ENCODE results near the gene FOXO4.

The FOXO4 gene

GRCh38 chrX:71095033-71095432, 618 bp upstream of the FOXO4 start:
- TF ChIP-seq FOXM1 (IDR thresholded peaks at IDR 0.05; ENCODE audit: borderline replicate concordance, low read depth) (no peak), REST (IDR thresholded peaks at IDR 0.05; ENCODE audit: low read depth) (no peak)

GRCh38 chrX:71095981-71096759, 519 bp downstream of the FOXO4 start:
- TF ChIP-seq FOXM1 (IDR thresholded peaks at IDR 0.05; ENCODE audit: borderline replicate concordance, low read depth) (no peak), MAX (IDR thresholded peaks at IDR 0.05) (0 out of 2 replicates have a peak, but pooled peaks have one; percentile 27)

GRCh38 chrX:71096760-71097032, 1.0 kb downstream of the FOXO4 start:
- TF ChIP-seq ZBTB7A (IDR thresholded peaks at IDR 0.05; ENCODE audit: low read depth) (no peak), USF1 (IDR thresholded peaks at IDR 0.05) (no peak), TEAD4 (IDR thresholded peaks at IDR 0.05) (no peak), EP300 (IDR thresholded peaks at IDR 0.05; ENCODE audit: borderline replicate concordance) (no peak), REST (IDR thresholded peaks at IDR 0.05; ENCODE audit: low read depth) (no peak)

- TF ChIP-seq RAD21 (IDR thresholded peaks at IDR 0.05; ENCODE audit: low read depth), result peak; percentile 49
- no peak for TF ChIP-seq CREB1 (IDR thresholded peaks at IDR 0.05; ENCODE audit: low read depth)
Measured at GRCh38 chrX:71098302-71098701, 2.7 kb downstream of the FOXO4 start.

- TF ChIP-seq TCF12 (IDR thresholded peaks at IDR 0.05; ENCODE audit: low read depth) (no peak), REST (IDR thresholded peaks at IDR 0.05; ENCODE audit: low read depth) (no peak), TAF1 (IDR thresholded peaks at IDR 0.05; ENCODE audit: low read depth) (no peak), EGR1 (IDR thresholded peaks at IDR 0.05) (no peak), USF1 (IDR thresholded peaks at IDR 0.05) (no peak), FOXM1 (IDR thresholded peaks at IDR 0.05; ENCODE audit: borderline replicate concordance, low read depth) (no peak), ZBTB7A (IDR thresholded peaks at IDR 0.05; ENCODE audit: low read depth) (no peak), CREB1 (IDR thresholded peaks at IDR 0.05; ENCODE audit: low read depth) (no peak), TEAD4 (IDR thresholded peaks at IDR 0.05) (no peak), EP300 (IDR thresholded peaks at IDR 0.05; ENCODE audit: borderline replicate concordance) (no peak), YY1 (IDR thresholded peaks at IDR 0.05; ENCODE audit: low read depth) (no peak), CEBPB (IDR thresholded peaks at IDR 0.05) (no peak), NFIC (IDR thresholded peaks at IDR 0.05) (no peak), MAX (IDR thresholded peaks at IDR 0.05) (no peak), RAD21 (IDR thresholded peaks at IDR 0.05; ENCODE audit: low read depth) (no peak)
Measured at GRCh38 chrX:71098951-71099506, 3.4 kb downstream of the FOXO4 start.

All from Ishikawa (cell line).